ENCODE data around the gene CEBPE. TPM values are rescaled to one million over a fixed set of nuclear protein-coding genes. Genes with fewer than 3 reads are reported as not detected.

Gene CEBPE
- polyA plus RNA-seq, 1 donor = 0.07 TPM

DNA sequence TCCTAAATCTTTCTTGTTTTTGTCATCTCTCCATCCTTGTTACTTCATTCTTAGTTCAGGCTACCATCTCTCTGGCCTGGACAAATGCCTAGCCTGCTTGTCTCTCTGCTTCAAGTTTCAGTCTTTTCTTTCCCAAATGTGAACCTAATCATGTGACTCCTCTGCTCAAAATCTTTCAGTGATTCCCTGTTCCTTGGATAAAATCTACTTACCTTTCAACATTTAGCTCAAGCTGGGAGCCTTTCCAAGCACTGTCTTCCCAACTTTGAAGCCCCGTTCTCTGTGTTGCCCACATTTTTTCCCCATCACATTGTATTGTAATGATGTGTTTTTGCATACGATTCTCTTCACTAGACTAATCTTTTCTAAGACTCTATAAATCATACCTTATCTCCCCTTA, 39.7 kb upstream of the CEBPE start:
- WGBS (ENCODE audit: insufficient coverage, low lambda C conversion rate) = no CpG with 5 or more reads among the region's 2 CpGs
- Histone ChIP-seq H3K36me3 (ENCODE audit: control insufficient read depth, insufficient read depth, low read length) (peaks cover 9% of the 10 kb centered on the region), H3K27me3 (ENCODE audit: control insufficient read depth, insufficient read depth, low read length) (no peaks in the 10 kb centered on the region), H3K4me1 (ENCODE audit: control insufficient read depth, insufficient read depth, low read length) (peaks cover 30% of the 10 kb centered on the region), H3K27ac (ENCODE audit: low read length) (no peak overlapping the region), H3K9me3 (ENCODE audit: control insufficient read depth, low read depth, low read length) (no peaks in the 10 kb centered on the region), H3K4me3 (ENCODE audit: low read length) (no peak overlapping the region)
- DNase-seq = no peak

DNA sequence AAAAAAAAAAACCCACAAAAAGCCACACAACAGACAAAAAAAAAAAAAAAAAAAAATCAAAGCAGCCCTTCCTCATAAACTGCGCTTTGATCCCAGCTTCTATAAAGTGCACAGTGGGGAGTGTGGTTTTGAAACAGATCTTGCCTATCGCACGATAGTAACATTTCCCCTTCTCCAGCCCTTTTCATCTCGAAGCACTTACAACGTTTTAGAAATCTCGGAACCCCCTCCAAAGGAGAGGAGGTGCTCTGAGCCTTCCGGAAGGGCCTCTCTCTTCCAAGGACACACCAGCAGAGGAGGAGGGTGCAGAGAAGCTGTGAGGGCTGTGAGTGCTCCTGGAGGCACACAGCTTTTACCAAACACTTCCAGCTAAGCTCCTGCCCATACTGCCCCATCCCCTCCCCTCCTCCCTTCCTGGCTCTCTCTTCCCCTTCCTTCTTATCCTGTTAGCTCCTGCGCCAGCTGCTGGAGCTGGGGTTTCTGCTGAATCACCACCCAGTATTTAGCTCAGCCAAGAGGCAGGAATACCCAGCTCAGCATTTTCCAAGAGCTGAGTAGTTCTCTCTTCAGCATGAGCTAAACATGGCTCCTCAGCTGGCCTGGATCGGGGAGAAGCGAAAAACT, 36.0 kb upstream of the CEBPE start:
- no CpG with 5 or more reads among the region's 10 CpGs for WGBS (ENCODE audit: insufficient coverage, low lambda C conversion rate)
- Histone ChIP-seq H3K4me3 (ENCODE audit: low read length) (no peak overlapping the region), H3K4me1 (ENCODE audit: control insufficient read depth, insufficient read depth, low read length) (peaks cover 27% of the 10 kb centered on the region)

DNA sequence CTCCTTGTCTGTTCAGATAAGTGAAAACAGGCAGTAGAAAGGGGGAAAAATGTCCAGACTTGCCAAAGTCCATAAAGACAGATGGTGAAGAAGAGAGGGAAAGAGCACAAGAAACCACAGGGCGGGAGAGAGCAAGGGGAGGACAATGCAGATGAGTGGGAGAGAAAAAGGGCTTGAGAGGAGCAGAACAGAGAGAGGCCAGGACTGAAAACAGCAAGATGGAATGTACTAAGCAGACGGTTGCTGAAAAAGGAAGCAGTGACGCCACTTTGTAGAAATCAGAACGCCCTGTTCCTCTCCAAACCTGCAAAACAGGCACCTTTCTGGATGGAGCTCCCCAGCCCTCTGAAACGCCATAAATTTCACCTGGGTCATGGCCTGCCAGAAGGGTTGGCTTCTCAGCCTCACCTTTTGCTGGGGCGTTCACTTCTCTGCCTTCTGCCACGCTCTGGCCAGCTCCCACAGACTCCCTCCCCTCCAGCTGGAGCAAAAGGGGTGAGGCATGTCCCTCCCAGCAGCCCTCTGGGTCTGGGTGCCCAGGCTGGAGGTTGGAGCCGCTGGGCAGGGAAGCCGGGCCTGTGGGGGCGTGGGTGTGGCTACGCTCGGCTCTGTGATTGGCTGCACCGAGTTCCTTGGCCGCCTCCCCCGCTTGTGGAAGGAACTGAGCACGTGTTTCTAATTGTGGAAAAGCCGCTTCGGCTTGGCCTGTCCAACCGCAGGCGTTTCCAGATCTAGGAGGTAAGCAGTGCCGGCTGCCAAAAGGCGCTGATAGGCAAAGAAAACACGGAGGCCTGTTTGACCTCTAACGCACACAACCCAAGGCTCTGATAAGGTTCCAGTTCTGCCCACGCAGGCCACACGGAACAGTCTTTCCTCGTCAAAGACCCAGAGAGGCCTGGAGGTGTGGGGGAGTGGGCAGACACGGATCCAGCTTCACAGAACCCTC, 35.1 kb upstream of the CEBPE start:
- 20% methylated on average over 1 of the region's 28 CpGs for WGBS (ENCODE audit: insufficient coverage, low lambda C conversion rate)
- no peak overlapping the region for H3K4me3 ChIP-seq (ENCODE audit: low read length)
- peaks cover 27% of the 10 kb centered on the region for H3K4me1 ChIP-seq (ENCODE audit: control insufficient read depth, insufficient read depth, low read length)

More for the DNA sequence above, 36.0 kb upstream of the CEBPE start:
- no peaks in the 10 kb centered on the region for H3K27me3 ChIP-seq (ENCODE audit: control insufficient read depth, insufficient read depth, low read length)
- no peaks in the 10 kb centered on the region for H3K9me3 ChIP-seq (ENCODE audit: control insufficient read depth, low read depth, low read length)
- peaks cover 15% of the 10 kb centered on the region for H3K36me3 ChIP-seq (ENCODE audit: control insufficient read depth, insufficient read depth, low read length)
- DNase-seq = peak; percentile 62 to 76
- peak overlapping the region; percentile 76 for H3K27ac ChIP-seq (ENCODE audit: low read length)

DNA sequence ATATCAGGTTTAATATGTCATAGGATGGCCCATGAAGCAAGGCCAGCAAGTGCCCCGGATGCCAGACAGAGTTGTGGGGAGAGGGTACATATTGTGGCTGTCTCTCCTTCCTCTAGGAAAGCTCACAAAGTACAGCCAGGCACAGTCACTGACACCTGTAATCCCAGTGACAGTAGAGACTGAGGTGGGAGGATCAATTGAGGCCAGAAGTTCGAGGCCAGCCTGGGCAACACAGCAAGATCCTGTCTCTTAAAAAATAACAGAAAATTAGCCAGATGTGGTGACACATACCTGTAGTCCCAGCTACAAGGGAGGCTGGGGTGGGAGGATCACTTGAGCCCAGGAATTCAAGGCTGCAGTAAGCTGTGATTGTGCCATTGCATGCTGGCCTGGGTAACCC, 32.3 kb upstream of the CEBPE start:
- peaks cover 31% of the 10 kb centered on the region for H3K4me1 ChIP-seq (ENCODE audit: control insufficient read depth, insufficient read depth, low read length)
- no peaks in the 10 kb centered on the region for H3K9me3 ChIP-seq (ENCODE audit: control insufficient read depth, low read depth, low read length)
- peaks cover 15% of the 10 kb centered on the region for H3K36me3 ChIP-seq (ENCODE audit: control insufficient read depth, insufficient read depth, low read length)
- no peak overlapping the region for H3K4me3 ChIP-seq (ENCODE audit: low read length)
- no peak overlapping the region for H3K27ac ChIP-seq (ENCODE audit: low read length)
- H3K27me3 ChIP-seq (ENCODE audit: control insufficient read depth, insufficient read depth, low read length) = no peaks in the 10 kb centered on the region
- WGBS (ENCODE audit: insufficient coverage, low lambda C conversion rate) = no CpG with 5 or more reads among the region's 2 CpGs
- no peak for DNase-seq

More for the DNA sequence above, 35.1 kb upstream of the CEBPE start:
- Histone ChIP-seq H3K27me3 (ENCODE audit: control insufficient read depth, insufficient read depth, low read length) (no peaks in the 10 kb centered on the region), H3K27ac (ENCODE audit: low read length) (peak overlapping the region; percentile 76), H3K9me3 (ENCODE audit: control insufficient read depth, low read depth, low read length) (no peaks in the 10 kb centered on the region), H3K36me3 (ENCODE audit: control insufficient read depth, insufficient read depth, low read length) (peaks cover 14% of the 10 kb centered on the region)
- peak; percentile 47 to 75 for DNase-seq

DNA sequence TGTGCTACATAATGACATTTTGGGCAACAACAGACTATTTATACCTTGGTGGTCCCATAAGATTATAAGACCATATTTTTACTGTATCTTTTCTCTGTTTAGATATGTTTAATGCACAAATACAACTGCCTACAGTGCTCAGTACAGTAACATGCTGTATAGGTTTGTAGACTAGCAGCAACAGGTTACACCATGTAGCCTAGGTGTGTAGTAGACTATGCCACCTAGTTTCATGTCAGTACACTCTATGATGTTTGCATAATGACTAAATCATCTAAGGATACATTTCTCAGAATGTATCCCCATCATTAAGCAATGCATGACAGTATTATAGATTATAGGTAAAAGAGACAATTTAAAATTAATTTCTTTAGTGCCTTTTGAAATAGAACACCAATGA, 30.7 kb upstream of the CEBPE start:
- Histone ChIP-seq H3K27ac (ENCODE audit: low read length) (no peak overlapping the region), H3K27me3 (ENCODE audit: control insufficient read depth, insufficient read depth, low read length) (no peaks in the 10 kb centered on the region), H3K4me3 (ENCODE audit: low read length) (no peak overlapping the region), H3K36me3 (ENCODE audit: control insufficient read depth, insufficient read depth, low read length) (peaks cover 15% of the 10 kb centered on the region), H3K4me1 (ENCODE audit: control insufficient read depth, insufficient read depth, low read length) (peaks cover 25% of the 10 kb centered on the region), H3K9me3 (ENCODE audit: control insufficient read depth, low read depth, low read length) (no peaks in the 10 kb centered on the region)
- no peak for DNase-seq

DNA sequence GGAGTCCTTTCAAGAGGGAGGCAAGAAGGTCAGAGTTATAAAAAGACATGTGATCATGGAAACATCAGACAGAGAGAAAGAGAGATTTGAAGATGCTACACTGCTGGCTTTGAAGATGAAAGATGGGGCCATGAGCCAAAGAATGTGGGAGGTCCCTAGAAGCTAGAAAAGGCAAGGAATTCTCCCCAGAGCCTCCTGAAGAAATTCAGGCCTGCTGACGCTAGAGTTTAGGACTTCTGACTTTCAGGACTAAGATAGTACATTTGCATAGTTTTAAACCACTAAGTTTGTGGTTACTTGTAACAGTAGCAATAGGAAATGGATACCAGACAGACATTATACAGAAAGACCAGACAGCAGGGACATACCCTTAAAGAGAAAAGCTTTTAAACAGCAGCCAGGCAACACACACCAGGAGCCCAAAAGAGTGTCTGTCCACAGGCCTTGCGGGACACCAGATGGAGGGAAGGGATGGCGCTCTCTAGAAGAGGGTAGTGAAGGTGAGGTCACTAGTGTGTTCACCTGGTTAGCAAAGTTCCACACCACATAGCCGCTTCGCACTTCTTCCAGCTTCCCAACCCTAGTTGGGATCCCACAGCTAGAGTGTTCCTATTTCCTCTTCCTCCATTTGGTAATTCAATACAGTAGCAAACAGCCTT, 29.7 kb upstream of the CEBPE start:
- H3K4me3 ChIP-seq (ENCODE audit: low read length) = no peak overlapping the region
- no peak for DNase-seq
- no peaks in the 10 kb centered on the region for H3K9me3 ChIP-seq (ENCODE audit: control insufficient read depth, low read depth, low read length)
- no peak overlapping the region for H3K27ac ChIP-seq (ENCODE audit: low read length)
- H3K27me3 ChIP-seq (ENCODE audit: control insufficient read depth, insufficient read depth, low read length) = no peaks in the 10 kb centered on the region
- no CpG with 5 or more reads among the region's 5 CpGs for WGBS (ENCODE audit: insufficient coverage, low lambda C conversion rate)
- peaks cover 15% of the 10 kb centered on the region for H3K4me1 ChIP-seq (ENCODE audit: control insufficient read depth, insufficient read depth, low read length)
- H3K36me3 ChIP-seq (ENCODE audit: control insufficient read depth, insufficient read depth, low read length) = peaks cover 15% of the 10 kb centered on the region

DNA sequence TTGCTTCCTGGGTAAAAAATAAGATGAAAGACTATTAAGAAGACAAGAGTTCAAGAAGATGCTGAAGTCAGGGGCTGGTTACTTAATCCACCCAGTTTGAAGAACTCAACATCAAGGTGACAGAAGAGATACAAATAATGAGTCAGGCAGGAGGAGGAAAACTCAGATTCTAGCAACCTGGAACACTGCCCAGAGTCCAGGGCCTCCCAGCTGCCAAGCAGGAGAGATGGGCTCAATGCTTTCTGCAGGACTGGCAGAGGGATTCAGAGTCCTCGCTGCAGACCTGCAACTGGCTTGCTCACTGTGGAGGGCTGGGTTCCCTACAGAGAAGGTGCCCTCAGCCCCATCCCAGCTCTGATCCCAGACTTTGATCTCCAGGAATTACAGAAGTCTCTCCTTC, 28.6 kb upstream of the CEBPE start:
- H3K9me3 ChIP-seq (ENCODE audit: control insufficient read depth, low read depth, low read length) = no peaks in the 10 kb centered on the region
- H3K27me3 ChIP-seq (ENCODE audit: control insufficient read depth, insufficient read depth, low read length) = no peaks in the 10 kb centered on the region
- peaks cover 6% of the 10 kb centered on the region for H3K4me1 ChIP-seq (ENCODE audit: control insufficient read depth, insufficient read depth, low read length)
- no peak overlapping the region for H3K4me3 ChIP-seq (ENCODE audit: low read length)
- DNase-seq = no peak
- H3K27ac ChIP-seq (ENCODE audit: low read length) = no peak overlapping the region
- peaks cover 22% of the 10 kb centered on the region for H3K36me3 ChIP-seq (ENCODE audit: control insufficient read depth, insufficient read depth, low read length)
- WGBS (ENCODE audit: insufficient coverage, low lambda C conversion rate) = no CpG with 5 or more reads among the region's 1 CpG

DNA sequence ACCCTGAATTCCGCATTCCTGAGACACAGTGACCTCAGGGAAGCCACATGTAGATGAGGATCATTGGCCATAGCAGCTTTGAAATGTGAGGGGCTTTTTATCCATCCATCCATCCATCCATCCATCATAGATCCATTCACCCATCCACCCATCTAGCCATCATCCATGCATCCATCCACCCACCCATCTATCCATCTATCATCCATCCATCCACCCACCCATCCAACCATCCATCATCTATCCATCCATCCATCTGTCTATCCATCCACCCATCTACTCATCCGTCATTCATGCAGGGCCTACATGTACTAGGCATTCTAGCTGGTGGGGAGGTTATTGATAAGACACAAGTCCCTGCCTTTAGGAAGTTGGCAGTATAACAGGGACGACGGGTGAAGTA, 27.9 kb upstream of the CEBPE start:
- Histone ChIP-seq H3K4me3 (ENCODE audit: low read length) (no peak overlapping the region), H3K36me3 (ENCODE audit: control insufficient read depth, insufficient read depth, low read length) (peaks cover 24% of the 10 kb centered on the region), H3K27me3 (ENCODE audit: control insufficient read depth, insufficient read depth, low read length) (no peaks in the 10 kb centered on the region), H3K27ac (ENCODE audit: low read length) (peak overlapping the region; percentile 80), H3K9me3 (ENCODE audit: control insufficient read depth, low read depth, low read length) (no peaks in the 10 kb centered on the region), H3K4me1 (ENCODE audit: control insufficient read depth, insufficient read depth, low read length) (peaks cover 6% of the 10 kb centered on the region)
- DNase-seq = no peak
- WGBS (ENCODE audit: insufficient coverage, low lambda C conversion rate) = 100% methylated on average over 2 of the region's 4 CpGs

DNA sequence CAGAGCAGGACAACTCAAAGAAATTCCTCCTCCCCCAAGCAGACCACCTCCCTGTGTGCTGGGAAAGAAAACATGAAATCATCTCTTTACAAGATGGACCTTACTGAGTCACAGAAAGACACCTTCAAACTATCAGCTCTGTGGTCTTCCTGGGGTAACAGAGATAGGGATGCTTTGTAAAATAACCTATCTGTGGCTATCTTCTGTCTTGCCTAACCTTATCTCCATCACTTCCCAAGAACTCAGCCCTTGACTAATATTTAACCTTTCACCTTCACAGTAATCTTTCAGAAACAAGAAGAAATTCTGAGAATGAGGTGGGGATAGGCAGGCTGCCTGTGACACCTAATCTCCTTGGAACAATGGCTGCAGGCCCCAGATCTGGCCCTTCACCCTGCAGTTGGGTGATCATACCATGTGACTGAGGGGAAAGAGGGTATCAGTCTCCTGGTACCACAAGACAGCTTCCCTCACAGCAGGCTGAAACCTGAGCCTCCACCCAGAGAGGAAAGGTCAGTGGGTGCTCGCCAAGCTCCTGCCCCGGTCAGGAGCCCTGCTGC, 27.4 kb upstream of the CEBPE start:
- peaks cover 6% of the 10 kb centered on the region for H3K4me1 ChIP-seq (ENCODE audit: control insufficient read depth, insufficient read depth, low read length)
- H3K4me3 ChIP-seq (ENCODE audit: low read length) = no peak overlapping the region
- H3K27ac ChIP-seq (ENCODE audit: low read length) = peak overlapping the region; percentile 80
- no peaks in the 10 kb centered on the region for H3K9me3 ChIP-seq (ENCODE audit: control insufficient read depth, low read depth, low read length)
- no CpG with 5 or more reads among the region's 2 CpGs for WGBS (ENCODE audit: insufficient coverage, low lambda C conversion rate)
- H3K27me3 ChIP-seq (ENCODE audit: control insufficient read depth, insufficient read depth, low read length) = no peaks in the 10 kb centered on the region
- peaks cover 27% of the 10 kb centered on the region for H3K36me3 ChIP-seq (ENCODE audit: control insufficient read depth, insufficient read depth, low read length)
- DNase-seq = peak; percentile 44 to 57

DNA sequence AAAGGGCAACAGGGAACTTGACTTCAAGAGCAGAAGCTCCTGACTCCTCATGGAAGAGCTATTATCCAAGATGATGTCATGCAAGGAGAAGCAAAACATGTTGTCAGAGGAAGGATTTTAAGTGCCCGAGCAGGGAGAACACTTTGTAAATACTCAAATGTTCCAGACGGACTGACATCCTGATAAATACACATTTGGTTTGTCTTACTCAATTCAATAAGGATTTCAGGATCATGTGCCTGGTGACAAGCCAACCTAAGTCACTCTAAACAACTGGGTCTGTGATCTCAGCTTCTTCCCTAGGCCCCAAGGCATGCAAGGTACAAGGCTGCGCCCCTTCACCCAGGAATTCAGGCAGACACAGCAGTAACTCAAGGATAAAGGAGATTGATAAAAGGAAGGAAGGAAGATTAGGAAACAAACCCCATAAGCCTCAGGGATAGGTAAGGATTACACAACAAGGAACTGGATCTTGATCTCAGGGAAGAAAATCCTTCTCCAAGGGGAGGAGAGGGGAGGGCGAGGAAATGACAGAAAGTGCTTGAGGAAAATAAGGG, 26.8 kb upstream of the CEBPE start:
- Histone ChIP-seq H3K4me1 (ENCODE audit: control insufficient read depth, insufficient read depth, low read length) (peaks cover 6% of the 10 kb centered on the region), H3K27ac (ENCODE audit: low read length) (peak overlapping the region; percentile 80), H3K27me3 (ENCODE audit: control insufficient read depth, insufficient read depth, low read length) (no peaks in the 10 kb centered on the region), H3K4me3 (ENCODE audit: low read length) (no peak overlapping the region), H3K9me3 (ENCODE audit: control insufficient read depth, low read depth, low read length) (no peaks in the 10 kb centered on the region), H3K36me3 (ENCODE audit: control insufficient read depth, insufficient read depth, low read length) (peaks cover 22% of the 10 kb centered on the region)
- WGBS (ENCODE audit: insufficient coverage, low lambda C conversion rate) = no CpG with 5 or more reads among the region's 4 CpGs
- DNase-seq = peak; percentile 85 to 91

Data from large intestine (tissue), 3 donors.